GM21381 (cell line): ENCODE data around the gene EGFR.

Experiments
- ATAC-seq: cut with Tn5 transposase; IDR thresholded peaks from one replicate; pipeline ENCODE4 v1.9.1; 2021; ENCODE audit warnings: mild to moderate bottlenecking, moderate library complexity; ENCODE audit not compliant: unreplicated experiment

EGFR gene

GRCh38 chr7:55120501-55121198, 101.8 kb downstream of the EGFR start:
- ATAC-seq = no peak

DNA sequence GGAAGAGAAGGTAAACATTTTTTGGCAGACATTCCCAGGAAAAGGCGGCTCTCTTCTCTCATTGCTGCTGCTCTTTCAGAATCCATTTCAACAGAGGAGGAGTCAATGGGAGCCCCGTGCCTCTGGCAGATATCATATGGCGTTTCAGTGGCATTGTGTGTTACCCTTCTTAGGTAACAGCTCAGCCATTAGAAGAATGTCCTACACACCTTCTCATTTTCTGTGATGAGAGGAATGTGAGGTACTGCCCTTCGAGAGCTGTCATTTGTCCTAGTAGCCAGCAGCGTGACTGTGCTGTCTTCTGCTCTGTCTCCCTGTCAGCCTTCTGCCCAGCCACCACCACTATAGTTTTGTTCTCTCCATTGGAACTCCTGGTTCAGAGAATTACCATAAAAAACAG, 102.4 kb downstream of the EGFR start:
- no peak for ATAC-seq

GRCh38 chr7:55122263-55122662, 103.4 kb downstream of the EGFR start:
- ATAC-seq = no peak

GRCh38 chr7:55124989-55125875, 106.4 kb downstream of the EGFR start:
- ATAC-seq = no peak

- no peak for ATAC-seq
These were observed 108.3 kb downstream of the EGFR start for GRCh38 chr7:55127135-55127551.

DNA sequence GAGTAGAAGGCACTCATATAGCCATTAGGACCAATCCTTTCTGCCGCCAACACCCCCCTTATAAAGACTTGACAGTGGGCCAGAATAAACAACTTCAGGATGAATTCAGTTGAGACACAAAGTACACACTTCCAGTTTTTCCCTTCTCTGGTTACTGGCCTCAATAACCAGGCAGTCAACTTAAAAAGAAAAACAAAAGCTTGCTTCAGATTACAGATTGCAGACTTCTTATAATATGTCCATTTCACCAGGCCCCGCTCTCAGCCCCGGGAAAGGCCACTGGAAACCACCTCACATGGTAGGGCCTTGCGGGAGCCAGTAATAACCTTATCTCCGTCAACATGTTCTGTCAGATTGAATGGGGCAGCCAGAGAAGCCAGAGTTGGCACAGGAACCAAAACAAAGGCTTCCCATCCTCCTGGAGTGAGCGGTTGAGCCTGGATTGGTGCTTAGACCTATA, 108.8 kb downstream of the EGFR start:
- no peak for ATAC-seq

DNA sequence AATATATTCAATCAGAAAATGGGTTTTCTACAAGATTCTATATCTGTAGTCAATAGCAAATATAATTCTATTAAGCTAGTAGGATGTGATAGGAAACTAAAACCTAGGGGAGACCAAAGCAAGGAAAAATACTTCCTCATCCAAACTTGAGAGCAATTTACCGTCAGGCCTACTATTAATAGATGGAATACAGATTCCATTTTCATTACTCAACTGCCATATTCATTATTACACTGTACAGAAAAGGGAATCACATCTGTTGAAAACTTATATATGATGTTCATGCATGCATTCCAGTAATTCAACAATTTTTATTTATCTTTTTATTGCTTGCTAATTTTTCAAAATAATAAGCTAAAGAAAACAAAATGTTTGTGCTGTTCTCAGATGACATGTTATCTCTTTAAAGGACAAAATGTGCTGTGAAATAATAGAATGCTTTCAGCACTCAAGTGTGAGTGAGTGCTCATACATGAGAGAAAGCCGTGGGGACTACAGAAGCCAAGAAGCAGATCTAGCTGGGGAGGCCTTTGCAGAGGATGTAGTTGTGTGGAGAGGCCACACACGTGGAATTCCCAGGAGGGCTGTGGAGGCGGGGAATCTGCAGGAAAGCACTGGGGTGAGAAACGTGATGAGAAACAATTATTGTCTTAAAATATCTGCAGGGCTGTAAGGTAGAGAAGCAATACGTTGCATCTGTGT, 110.0 kb downstream of the EGFR start:
- ATAC-seq = no peak

DNA sequence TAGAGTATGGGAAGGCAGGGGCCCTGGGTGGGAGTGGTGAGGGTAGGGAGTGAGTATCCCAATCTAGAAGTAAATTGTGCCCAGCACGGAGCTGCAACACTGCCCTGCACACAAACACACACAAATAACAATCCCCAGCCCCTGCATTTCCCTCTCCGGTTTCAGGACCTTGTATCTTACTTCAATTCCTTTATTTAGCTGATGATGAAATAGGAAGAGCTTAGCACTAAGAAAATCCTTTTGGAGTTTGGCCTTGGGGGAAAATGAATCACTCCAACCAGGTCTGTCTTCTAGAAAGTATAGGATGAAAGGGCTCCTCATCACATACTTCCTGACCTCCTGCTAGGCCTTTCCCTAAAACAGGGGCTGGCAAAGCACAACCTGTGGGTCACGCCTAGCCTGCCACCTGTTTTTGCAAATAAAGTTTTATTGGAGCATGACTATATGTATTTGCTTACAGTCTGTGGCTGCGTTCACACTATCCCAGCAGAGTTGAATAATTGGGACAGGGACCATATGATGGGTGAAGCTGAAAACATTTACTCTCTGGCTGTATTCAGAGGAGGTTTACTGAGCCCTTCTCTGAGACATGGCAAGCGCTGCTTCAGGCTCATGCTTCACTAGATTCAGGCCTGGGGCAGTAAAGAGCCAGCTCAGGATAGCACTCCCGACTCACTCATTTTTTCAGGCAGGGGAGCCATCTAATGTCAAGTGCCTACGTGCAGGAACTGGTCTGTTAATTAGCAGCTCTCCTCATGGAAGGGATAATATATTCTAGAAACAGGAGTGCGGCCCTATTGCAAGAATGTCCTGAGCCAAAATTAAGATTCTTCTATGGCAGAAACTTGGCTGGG, 111.0 kb downstream of the EGFR start:
- no peak for ATAC-seq

DNA sequence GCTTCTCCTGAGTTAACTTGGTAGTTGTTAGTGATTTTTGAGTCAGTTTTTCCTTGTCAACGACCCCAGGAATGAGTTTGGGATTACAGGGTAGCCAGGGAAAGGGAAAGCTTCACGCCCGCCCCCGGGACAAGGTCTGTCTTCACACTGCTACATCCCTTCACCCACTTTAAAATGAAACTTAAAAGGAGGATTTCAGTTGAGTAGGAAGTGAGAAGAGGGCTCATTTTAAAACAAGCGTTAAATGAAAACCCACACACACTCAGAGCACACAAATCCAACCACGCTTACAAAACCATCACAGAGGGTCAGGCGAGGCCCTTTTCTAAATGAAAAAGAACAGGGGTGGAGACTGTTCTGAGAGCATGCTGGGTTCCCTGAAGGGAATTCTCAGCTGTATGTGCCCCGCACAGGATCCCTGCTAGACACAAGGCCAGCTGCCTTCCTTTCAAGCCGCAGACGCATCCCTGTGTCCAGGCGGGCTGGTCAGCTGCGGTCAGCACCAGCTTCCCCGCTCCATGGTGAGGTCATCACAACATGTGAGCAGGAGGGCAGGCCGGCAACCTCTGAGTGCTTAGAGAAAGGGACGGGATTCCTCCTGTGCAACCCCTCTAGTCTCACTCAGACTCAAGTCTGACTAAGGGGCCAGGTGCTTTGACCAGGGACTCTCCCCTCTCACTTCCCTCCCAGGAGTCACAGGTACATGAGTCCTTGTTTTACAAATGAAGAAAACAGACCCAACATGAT, 111.8 kb downstream of the EGFR start:
- no peak for ATAC-seq

DNA sequence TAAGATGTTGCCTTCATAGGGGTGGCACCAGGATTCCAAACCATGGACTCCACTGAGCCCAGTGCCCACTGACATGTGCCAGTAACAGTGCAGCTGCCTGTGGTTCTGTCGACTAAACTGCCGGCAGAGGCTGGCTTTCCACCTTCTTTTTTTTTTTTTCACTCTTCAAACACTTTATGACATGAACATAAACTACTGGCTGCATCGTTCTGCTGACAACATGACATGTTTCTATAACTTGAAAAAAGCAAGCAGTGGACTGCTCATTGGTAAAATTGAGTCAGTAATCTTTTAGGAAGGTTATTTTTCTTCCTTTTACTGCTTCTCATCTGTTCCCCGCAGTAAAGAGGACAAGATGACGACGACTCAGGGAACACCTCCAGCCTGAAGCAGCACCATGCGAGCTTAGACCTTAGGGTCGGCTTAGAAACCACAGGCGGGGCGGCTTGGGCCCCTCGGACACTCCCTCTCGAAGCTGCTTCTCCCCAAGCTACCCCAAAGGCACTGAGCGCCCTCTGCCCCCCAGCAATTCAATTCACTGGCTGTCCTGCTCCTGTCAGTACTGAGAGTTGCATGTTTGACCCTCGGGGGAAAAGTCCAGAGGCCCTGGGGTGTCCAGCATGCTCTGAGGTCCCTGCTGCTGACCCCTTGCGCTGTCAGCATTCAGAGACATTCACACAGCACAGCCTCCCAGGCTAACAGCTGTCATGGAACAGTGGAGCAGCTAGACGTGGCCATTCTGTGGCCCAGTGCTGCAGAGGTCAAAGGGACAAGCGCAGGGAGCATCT, 112.5 kb downstream of the EGFR start:
- no peak for ATAC-seq

- ATAC-seq = no peak
These were observed 113.7 kb downstream of the EGFR start for GRCh38 chr7:55132550-55132889.

- no peak for ATAC-seq
These were observed 114.2 kb downstream of the EGFR start for GRCh38 chr7:55132890-55133551.

GRCh38 chr7:55133630-55134358, 115.0 kb downstream of the EGFR start:
- ATAC-seq = no peak

- no peak for ATAC-seq
These were observed 115.5 kb downstream of the EGFR start for GRCh38 chr7:55134359-55134725.

GRCh38 chr7:55134786-55135185, 116.0 kb downstream of the EGFR start:
- no peak for ATAC-seq

GRCh38 chr7:55135462-55135861, 116.6 kb downstream of the EGFR start:
- no peak for ATAC-seq

DNA sequence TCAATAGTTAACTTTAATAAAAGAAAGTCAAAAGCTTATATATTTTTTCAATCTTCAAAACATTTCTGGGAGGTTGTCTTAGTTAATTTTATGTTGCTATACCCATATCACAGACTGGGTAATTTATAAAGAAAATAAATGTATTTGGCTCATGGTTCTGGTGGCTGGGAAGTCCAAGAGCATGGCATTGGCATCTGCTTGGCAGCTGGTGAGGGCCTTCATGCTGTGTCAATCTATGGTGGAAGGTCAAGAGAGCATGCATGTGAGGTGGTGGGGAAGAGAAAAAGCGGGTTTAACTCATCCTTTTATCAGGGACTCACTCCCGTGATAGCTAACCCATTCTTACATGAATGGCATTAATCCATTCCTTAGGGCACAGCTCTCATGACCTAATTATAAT, 119.8 kb downstream of the EGFR start:
- ATAC-seq = no peak
